ENCODE measurements around the gene PRCD. TPM values are rescaled to one million over a fixed set of nuclear protein-coding genes. Genes with fewer than 3 reads are reported as not detected.

PRCD gene
- polyA plus RNA-seq, 1 donor (not counting 4 experiments of a cell fraction or from before 2014, with no cell fraction given) = 1.2 TPM

- H3K9me1 ChIP-seq (ENCODE audit: control insufficient read depth, extremely low read depth, insufficient read depth, low read length) = no peaks in the 10 kb centered on the region
- no peaks in the 10 kb centered on the region for H3K9me3 ChIP-seq (ENCODE audit: control insufficient read depth, low read depth, low read length)
- no peaks in the 10 kb centered on the region for H3K79me2 ChIP-seq (ENCODE audit: control insufficient read depth, insufficient read depth, low read length)
- no peaks in the 10 kb centered on the region for H4K20me1 ChIP-seq (ENCODE audit: control insufficient read depth, extremely low read depth, insufficient read depth, low read length)
- TF ChIP-seq EZH2 (IDR thresholded peaks at IDR 0.05; ENCODE audit: low read length) (no peak), CTCF (optimal IDR thresholded peaks at IDR 0.05 in 1 of 3, IDR thresholded peaks at IDR 0.05 in 1 of 3, conservative IDR thresholded peaks at IDR 0.05 in 1 of 3; ENCODE audit: extremely low read depth in 1 of 3, insufficient read depth in 2 of 3, low read length in 3 of 3) (no peak)
- H3K36me3 ChIP-seq (ENCODE audit: control insufficient read depth in 2 of 2, extremely low read depth in 1 of 2, insufficient read depth in 2 of 2, low read length in 2 of 2) = no peaks in the 10 kb centered on the region
- no peak overlapping the region for H3K4me2 ChIP-seq (ENCODE audit: control insufficient read depth, extremely low read depth, insufficient read depth, low read depth, low read length)
- no peak overlapping the region for H3K27ac ChIP-seq (ENCODE audit: control insufficient read depth, insufficient read depth, low read length)
- dilution Hi-C loops (cut with MboI; ENCODE audit: extremely low pct_ligation_motif_present, low sequenced_read_pairs) = no loop called here
- DNase-seq (ENCODE audit: low read depth, low spot score) (no peak), FAIRE-seq (no peak)
- H2AFZ ChIP-seq (ENCODE audit: control insufficient read depth, low read length) = no peak overlapping the region
- no peak overlapping the region for H3K4me3 ChIP-seq (ENCODE audit: control insufficient read depth in 2 of 3, extremely low read depth in 1 of 3, insufficient read depth in 2 of 3, low read depth in 1 of 3, low read length in 3 of 3)
- peaks cover 28% of the 10 kb centered on the region for H3K27me3 ChIP-seq (ENCODE audit: control insufficient read depth, extremely low read depth, insufficient read depth, low read length)
- H3K9ac ChIP-seq (ENCODE audit: control insufficient read depth, extremely low read depth, insufficient read depth, low read length) = no peak overlapping the region
- H3K4me1 ChIP-seq (ENCODE audit: control insufficient read depth, extremely low read depth, insufficient read depth, low read length) = peaks cover 11% of the 10 kb centered on the region
Observed at GRCh38 chr17:76510831-76511244, 29.0 kb upstream of the PRCD start.

DNA sequence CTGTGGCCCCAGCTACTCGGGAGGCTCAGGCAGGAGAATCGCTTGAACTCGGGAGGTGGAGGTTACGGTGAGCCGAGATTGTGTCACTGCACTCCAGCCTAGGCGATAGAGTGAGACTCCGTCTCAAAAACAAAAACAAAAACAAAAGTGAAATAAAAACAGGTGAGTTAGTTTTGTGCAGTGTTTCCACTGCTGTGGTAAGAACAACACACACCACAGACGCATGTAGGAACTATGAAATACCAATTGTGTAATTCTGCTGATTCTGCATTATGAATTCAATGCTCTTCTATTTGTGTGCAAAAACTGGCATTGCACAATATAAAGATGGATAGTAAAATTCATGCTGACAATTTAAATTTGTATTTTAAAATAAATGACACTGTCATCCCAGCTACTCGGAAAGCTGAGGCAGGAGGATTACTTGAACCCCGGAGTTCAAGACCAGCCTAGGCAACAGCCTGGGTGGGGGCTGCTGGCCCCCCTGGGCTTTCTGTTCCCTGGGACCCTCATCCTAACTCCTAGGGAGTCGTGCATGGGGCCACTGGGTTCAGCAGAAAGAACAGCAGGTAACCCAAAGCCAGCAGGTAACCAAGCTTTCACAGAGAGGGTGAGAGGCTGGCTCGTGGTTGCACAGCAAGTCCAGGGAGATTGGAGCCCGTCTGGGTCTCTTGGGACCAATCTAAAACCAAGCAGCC lies 28.0 kb upstream of the PRCD start:
- H3K79me2 ChIP-seq (ENCODE audit: control insufficient read depth, insufficient read depth, low read length) = no peaks in the 10 kb centered on the region
- H3K9ac ChIP-seq (ENCODE audit: control insufficient read depth, extremely low read depth, insufficient read depth, low read length) = no peak overlapping the region
- FAIRE-seq (no peak), DNase-seq (ENCODE audit: low read depth, low spot score) (no peak)
- H3K9me1 ChIP-seq (ENCODE audit: control insufficient read depth, extremely low read depth, insufficient read depth, low read length) = no peaks in the 10 kb centered on the region
- dilution Hi-C loops (cut with MboI; ENCODE audit: extremely low pct_ligation_motif_present, low sequenced_read_pairs) = no loop called here
- H2AFZ ChIP-seq (ENCODE audit: control insufficient read depth, low read length) = no peak overlapping the region
- TF ChIP-seq CTCF (optimal IDR thresholded peaks at IDR 0.05 in 1 of 3, IDR thresholded peaks at IDR 0.05 in 1 of 3, conservative IDR thresholded peaks at IDR 0.05 in 1 of 3; ENCODE audit: extremely low read depth in 1 of 3, insufficient read depth in 2 of 3, low read length in 3 of 3) = no peak
- TF ChIP-seq EZH2 (IDR thresholded peaks at IDR 0.05; ENCODE audit: low read length) = no peak
- no peak overlapping the region for H3K27ac ChIP-seq (ENCODE audit: control insufficient read depth, insufficient read depth, low read length)
- no peaks in the 10 kb centered on the region for H3K36me3 ChIP-seq (ENCODE audit: control insufficient read depth in 2 of 2, extremely low read depth in 1 of 2, insufficient read depth in 2 of 2, low read length in 2 of 2)
- no peaks in the 10 kb centered on the region for H3K9me3 ChIP-seq (ENCODE audit: control insufficient read depth, low read depth, low read length)
- peaks cover 24% of the 10 kb centered on the region for H3K27me3 ChIP-seq (ENCODE audit: control insufficient read depth, extremely low read depth, insufficient read depth, low read length)
- H3K4me2 ChIP-seq (ENCODE audit: control insufficient read depth, extremely low read depth, insufficient read depth, low read depth, low read length) = no peak overlapping the region
- H3K4me3 ChIP-seq (ENCODE audit: control insufficient read depth in 2 of 3, extremely low read depth in 1 of 3, insufficient read depth in 2 of 3, low read depth in 1 of 3, low read length in 3 of 3) = no peak overlapping the region
- H3K4me1 ChIP-seq (ENCODE audit: control insufficient read depth, extremely low read depth, insufficient read depth, low read length) = peaks cover 7% of the 10 kb centered on the region
- no peaks in the 10 kb centered on the region for H4K20me1 ChIP-seq (ENCODE audit: control insufficient read depth, extremely low read depth, insufficient read depth, low read length)

Data from keratinocyte (primary cell).